Spinal cord (tissue), 10 donors: ENCODE measurements around the gene MST1R. TPM values are rescaled to one million over a fixed set of nuclear protein-coding genes. Genes with fewer than 3 reads are reported as not detected.

ENCODE experiments used
- DNase-seq, 6 donors: peaks; one replicate each; pipeline versions ENCODE4 v3.0.0 to v3.0.0-alpha.2; 2013 to 2015; ENCODE audit warnings: low spot score in 6 of 6, low read depth in 4 of 6
- H3K27ac ChIP-seq: one replicate; pipeline ENCODE4 v1.5.1; 2013; ENCODE audit warnings: low read depth, low read length, control low read depth
- H3K27me3 ChIP-seq: one replicate; pipeline ENCODE4 v1.6.1; 2013; ENCODE audit warnings: low read length; ENCODE audit not compliant: control insufficient read depth, insufficient read depth
- H3K36me3 ChIP-seq: one replicate; pipeline ENCODE4 v1.6.1; 2013; ENCODE audit warnings: low read length; ENCODE audit not compliant: control insufficient read depth, insufficient read depth
- H3K4me1 ChIP-seq: one replicate; pipeline ENCODE4 v1.6.1; 2013; ENCODE audit warnings: low read length; ENCODE audit not compliant: control insufficient read depth, insufficient read depth
- H3K4me3 ChIP-seq: one replicate; pipeline ENCODE4 v1.5.1; 2013; ENCODE audit warnings: low read depth, low read length, control low read depth
- H3K9me3 ChIP-seq: one replicate; pipeline ENCODE4 v1.6.1; 2013; ENCODE audit warnings: low read length; ENCODE audit not compliant: control insufficient read depth, insufficient read depth
- WGBS: methylation state at CpG from one replicate; pipeline ENCODE4 v1.1.5; 2013; ENCODE audit warnings: missing lambda C conversion rate; ENCODE audit not compliant: insufficient coverage; 5-methylcytosine and 5-hydroxymethylcytosine counted together
- polyA plus RNA-seq, 2 donors: library from polyadenylated mRNA; unstranded; fragments of 120-200 nt; gene quantifications; one replicate each; pipeline ENCODE4 v1.2.1, GENCODE V29; 2013; ENCODE audit not compliant: insufficient read length in 2 of 2
- small RNA-seq: library from RNA; depleted of rRNA; stranded (forward); fragments of <200 nt; gene quantifications from one replicate; pipeline ENCODE3, GENCODE V24; 2014; ENCODE audit warnings: low replicate concordance
- total RNA-seq, 2 donors: library from RNA; depleted of rRNA in 1 of 2; stranded (reverse); fragments of 120-200 nt in 1 of 2; fragments of >200 nt in 1 of 2; gene quantifications; one replicate each; pipeline versions ENCODE4 v1.2.3 to v1.2.4, GENCODE V29; 2013 to 2014
- donor health status: healthy.

Gene MST1R
- total and polyA plus RNA-seq, 4 donors, result 0.63 to 2.5 (median 0.84) TPM

- WGBS, result 88% methylated on average over 5 of the region's 5 CpGs
- DNase-seq, result no peak
- Histone ChIP-seq H3K4me1 (peaks cover 19% of the 10 kb centered on the region), H3K9me3 (no peaks in the 10 kb centered on the region), H3K36me3 (peaks cover 3% of the 10 kb centered on the region), H3K27ac (no peak overlapping the region), H3K4me3 (no peak overlapping the region), H3K27me3 (no peaks in the 10 kb centered on the region)
Measured at GRCh38 chr3:49844464-49845183, 59.0 kb downstream of the MST1R start.

- no peak overlapping the region for H3K27ac ChIP-seq
- peaks cover 25% of the 10 kb centered on the region for H3K4me1 ChIP-seq
- no peak for DNase-seq
- no peak overlapping the region for H3K4me3 ChIP-seq
- no peaks in the 10 kb centered on the region for H3K9me3 ChIP-seq
- no peaks in the 10 kb centered on the region for H3K27me3 ChIP-seq
- H3K36me3 ChIP-seq, result peaks cover 3% of the 10 kb centered on the region
- 78% methylated on average over 2 of the region's 3 CpGs for WGBS
Measured at GRCh38 chr3:49842843-49843517, 60.7 kb downstream of the MST1R start.

GRCh38 chr3:49841806-49842205 is 61.9 kb downstream of the MST1R start:
- Histone ChIP-seq H3K27ac (no peak overlapping the region), H3K27me3 (no peaks in the 10 kb centered on the region), H3K4me1 (peaks cover 25% of the 10 kb centered on the region), H3K4me3 (no peak overlapping the region), H3K36me3 (peaks cover 3% of the 10 kb centered on the region), H3K9me3 (no peaks in the 10 kb centered on the region)
- peak in 3 of 6 donors; percentile 19 to 77 (median 48) for DNase-seq
- WGBS, result 75% methylated on average over 7 of the region's 7 CpGs

- Histone ChIP-seq H3K27me3 (no peaks in the 10 kb centered on the region), H3K4me1 (peaks cover 25% of the 10 kb centered on the region), H3K9me3 (no peaks in the 10 kb centered on the region), H3K27ac (no peak overlapping the region), H3K4me3 (no peak overlapping the region), H3K36me3 (peaks cover 3% of the 10 kb centered on the region)
- peak in 2 of 6 donors; percentile 39 to 54 for DNase-seq
Measured at GRCh38 chr3:49841126-49841696, 62.5 kb downstream of the MST1R start.

- Histone ChIP-seq H3K36me3 (peaks cover 1% of the 10 kb centered on the region), H3K4me1 (peaks cover 25% of the 10 kb centered on the region), H3K4me3 (no peak overlapping the region), H3K9me3 (no peaks in the 10 kb centered on the region), H3K27me3 (no peaks in the 10 kb centered on the region), H3K27ac (no peak overlapping the region)
- DNase-seq, result no peak
- 95% methylated on average over 2 of the region's 2 CpGs for WGBS
Measured at GRCh38 chr3:49840388-49840787, 63.3 kb downstream of the MST1R start.

- 21% methylated on average over 2 of the region's 6 CpGs for WGBS
- peaks cover 25% of the 10 kb centered on the region for H3K4me1 ChIP-seq
Measured at GRCh38 chr3:49839193-49839809, 64.4 kb downstream of the MST1R start.

More at GRCh38 chr3:49839193-49839809, 64.4 kb downstream of the MST1R start:
- H3K4me3 ChIP-seq, result no peak overlapping the region
- no peak overlapping the region for H3K27ac ChIP-seq
- no peaks in the 10 kb centered on the region for H3K27me3 ChIP-seq
- H3K9me3 ChIP-seq, result no peaks in the 10 kb centered on the region
- H3K36me3 ChIP-seq, result no peaks in the 10 kb centered on the region
- DNase-seq, result peak; percentile 35 to 94 (median 70)

Small RNAs within 50 kb of the gene (small RNA-seq; reads per million reads assigned to genes)
- gene RN7SL217P, result not detected

Other genes with a start within 250 kb of the MST1R start
- gene APEH, start 229.5 kb downstream of the MST1R start, total RNA-seq, result 100 to 1,000 TPM in 1 of 2 donors, 10 to 100 TPM in 1; 68.3 to 100 TPM
- 100 to 1,000 TPM; 109 to 116 TPM for gene APEH, start 229.5 kb downstream of the MST1R start, polyA plus RNA-seq
- gene MST1, start 214.4 kb downstream of the MST1R start, total RNA-seq, result 10 to 100 TPM; 10.7 to 31.6 TPM
- gene MST1, start 214.4 kb downstream of the MST1R start, polyA plus RNA-seq, result 10 to 100 TPM; 56.5 to 62.6 TPM
- gene RNF123, start 214.3 kb downstream of the MST1R start, total RNA-seq, result 10 to 100 TPM; 24.8 to 25.0 TPM
- 10 to 100 TPM; 47.1 to 55.9 TPM for gene RNF123, start 214.3 kb downstream of the MST1R start, polyA plus RNA-seq
- gene AMIGO3, start 184.2 kb downstream of the MST1R start, total RNA-seq, result under 1 TPM in 1 of 2 donors, not detected in 1; 0.30 TPM
- gene AMIGO3, start 184.2 kb downstream of the MST1R start, polyA plus RNA-seq, result 1 to 10 TPM; 2.2 to 3.3 TPM
- gene GMPPB, start 179.9 kb downstream of the MST1R start, total RNA-seq, result 10 to 100 TPM in 1 of 2 donors, 1 to 10 TPM in 1; 9.7 to 20.8 TPM
- gene GMPPB, start 179.9 kb downstream of the MST1R start, polyA plus RNA-seq, result 10 to 100 TPM; 16.5 to 22.3 TPM
- 10 to 100 TPM; 30.2 to 49.1 TPM for gene IP6K1, start 117.3 kb downstream of the MST1R start, total RNA-seq
- gene IP6K1, start 117.3 kb downstream of the MST1R start, polyA plus RNA-seq, result 10 to 100 TPM; 55.7 to 65.9 TPM
- gene CDHR4, start 104.0 kb downstream of the MST1R start, total RNA-seq, result under 1 TPM; 0.10 to 0.28 TPM
- under 1 TPM; 0.47 to 0.59 TPM for gene CDHR4, start 104.0 kb downstream of the MST1R start, polyA plus RNA-seq
- 1 to 10 TPM; 5.6 to 7.6 TPM for gene INKA1, start 100.6 kb downstream of the MST1R start, total RNA-seq
- 1 to 10 TPM; 6.9 to 7.6 TPM for gene INKA1, start 100.6 kb downstream of the MST1R start, polyA plus RNA-seq
- 10 to 100 TPM; 16.3 to 42.9 TPM for gene UBA7, start 89.9 kb downstream of the MST1R start, total RNA-seq
- 10 to 100 TPM; 26.4 to 30.5 TPM for gene UBA7, start 89.9 kb downstream of the MST1R start, polyA plus RNA-seq
- gene TRAIP, start 47.3 kb downstream of the MST1R start, total RNA-seq, result 1 to 10 TPM; 2.4 to 5.9 TPM
- 1 to 10 TPM; 7.1 to 7.8 TPM for gene TRAIP, start 47.3 kb downstream of the MST1R start, polyA plus RNA-seq
- gene CAMKV, start 34.0 kb downstream of the MST1R start, total RNA-seq, result 10 to 100 TPM; 17.1 to 54.0 TPM
- 100 to 1,000 TPM in 1 of 2 donors, 10 to 100 TPM in 1; 94.3 to 115 TPM for gene CAMKV, start 34.0 kb downstream of the MST1R start, polyA plus RNA-seq
- gene MON1A, start 25.9 kb upstream of the MST1R start, total RNA-seq, result 1 to 10 TPM; 8.0 to 9.7 TPM
- 10 to 100 TPM; 21.7 to 25.0 TPM for gene MON1A, start 25.9 kb upstream of the MST1R start, polyA plus RNA-seq
- 100 to 1,000 TPM in 1 of 2 donors, 10 to 100 TPM in 1; 70.1 to 115 TPM for gene RBM6, start 36.3 kb upstream of the MST1R start, total RNA-seq
- gene RBM6, start 36.3 kb upstream of the MST1R start, polyA plus RNA-seq, result 100 to 1,000 TPM; 143 to 175 TPM
- gene RBM5, start 185.0 kb upstream of the MST1R start, total RNA-seq, result 100 to 1,000 TPM; 223 to 291 TPM
- 100 to 1,000 TPM; 240 to 366 TPM for gene RBM5, start 185.0 kb upstream of the MST1R start, polyA plus RNA-seq